ENCODE measurements around the gene ALDH2.

ALDH2 gene

DNA sequence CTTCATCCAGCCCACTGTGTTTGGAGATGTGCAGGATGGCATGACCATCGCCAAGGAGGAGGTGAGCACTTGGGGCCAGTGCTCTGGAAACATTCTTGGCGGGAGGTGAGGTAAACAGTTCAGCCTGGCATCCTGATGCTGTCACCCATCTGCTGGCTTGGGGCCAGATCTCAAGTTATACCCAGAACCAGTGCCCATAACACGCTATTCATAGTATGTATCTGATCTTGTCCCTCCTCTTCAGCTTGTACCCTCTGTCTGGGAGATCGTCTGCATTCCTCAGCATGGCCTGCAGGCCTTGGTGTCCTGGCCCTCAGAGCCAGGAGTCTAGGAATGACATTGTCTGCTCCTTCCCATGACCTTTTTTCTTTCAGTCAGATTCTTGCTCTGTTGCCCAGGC lies 31.4 kb downstream of the ALDH2 start:
- no peak for ATAC-seq
- TF ChIP-seq SNAI2 (CRISPR knock-in tag; IDR thresholded peaks at IDR 0.05) (no peak), PPARA (CRISPR knock-in tag; IDR thresholded peaks at IDR 0.05; ENCODE audit: borderline replicate concordance) (no peak), RARB (CRISPR knock-in tag; IDR thresholded peaks at IDR 0.05) (no peak), ZFP30 (CRISPR knock-in tag; IDR thresholded peaks at IDR 0.05) (no peak), CSDC2 (CRISPR knock-in tag; IDR thresholded peaks at IDR 0.05) (no peak)

DNA sequence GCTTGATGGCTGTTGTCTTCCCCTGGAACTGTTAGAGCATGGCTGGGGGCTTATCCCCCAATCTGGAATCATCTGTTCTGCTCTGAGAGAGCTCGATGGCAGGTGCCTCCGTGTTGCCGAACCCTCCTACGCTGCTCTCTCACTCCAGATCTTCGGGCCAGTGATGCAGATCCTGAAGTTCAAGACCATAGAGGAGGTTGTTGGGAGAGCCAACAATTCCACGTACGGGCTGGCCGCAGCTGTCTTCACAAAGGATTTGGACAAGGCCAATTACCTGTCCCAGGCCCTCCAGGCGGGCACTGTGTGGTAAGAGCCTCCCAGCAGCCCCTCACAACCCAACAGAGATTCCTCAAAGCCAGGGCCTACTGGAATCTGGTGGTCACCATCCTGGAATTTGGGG lies 33.0 kb downstream of the ALDH2 start:
- no peak for TF ChIP-seq ZNF565 (CRISPR knock-in tag; conservative IDR thresholded peaks at IDR 0.05; ENCODE audit: low read depth)
- no peak for TF ChIP-seq ZC3H10 (CRISPR knock-in tag; IDR thresholded peaks at IDR 0.05)
- no peak for ATAC-seq

DNA sequence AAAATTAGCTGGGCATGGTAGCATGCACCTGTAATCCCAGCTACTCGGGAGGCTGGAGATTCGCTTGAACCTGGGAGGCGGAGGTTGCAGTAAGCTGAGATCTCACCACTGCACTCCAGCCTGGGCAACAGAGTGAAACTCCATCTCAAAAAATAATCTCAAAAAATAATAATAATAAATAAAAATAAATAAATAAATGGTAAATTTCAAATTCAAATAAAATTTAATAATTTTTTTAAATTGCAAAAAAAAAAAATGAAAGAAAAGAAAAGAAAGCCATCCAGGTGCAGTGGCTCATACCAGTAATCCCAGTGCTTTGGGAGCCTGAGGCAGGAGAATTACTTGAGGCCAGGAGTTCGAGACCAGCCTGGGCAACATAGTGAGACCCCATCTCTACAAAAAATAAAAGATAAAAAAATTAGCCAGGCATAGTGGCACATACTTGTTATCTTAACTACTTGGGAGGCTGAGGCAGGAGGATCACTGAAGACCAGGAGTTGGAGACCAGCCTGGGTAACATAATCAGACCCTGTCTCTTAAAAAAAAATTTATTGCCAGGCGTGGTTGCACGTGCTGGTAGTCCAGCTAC lies 36.4 kb downstream of the ALDH2 start:
- TF ChIP-seq, protein P1, sequence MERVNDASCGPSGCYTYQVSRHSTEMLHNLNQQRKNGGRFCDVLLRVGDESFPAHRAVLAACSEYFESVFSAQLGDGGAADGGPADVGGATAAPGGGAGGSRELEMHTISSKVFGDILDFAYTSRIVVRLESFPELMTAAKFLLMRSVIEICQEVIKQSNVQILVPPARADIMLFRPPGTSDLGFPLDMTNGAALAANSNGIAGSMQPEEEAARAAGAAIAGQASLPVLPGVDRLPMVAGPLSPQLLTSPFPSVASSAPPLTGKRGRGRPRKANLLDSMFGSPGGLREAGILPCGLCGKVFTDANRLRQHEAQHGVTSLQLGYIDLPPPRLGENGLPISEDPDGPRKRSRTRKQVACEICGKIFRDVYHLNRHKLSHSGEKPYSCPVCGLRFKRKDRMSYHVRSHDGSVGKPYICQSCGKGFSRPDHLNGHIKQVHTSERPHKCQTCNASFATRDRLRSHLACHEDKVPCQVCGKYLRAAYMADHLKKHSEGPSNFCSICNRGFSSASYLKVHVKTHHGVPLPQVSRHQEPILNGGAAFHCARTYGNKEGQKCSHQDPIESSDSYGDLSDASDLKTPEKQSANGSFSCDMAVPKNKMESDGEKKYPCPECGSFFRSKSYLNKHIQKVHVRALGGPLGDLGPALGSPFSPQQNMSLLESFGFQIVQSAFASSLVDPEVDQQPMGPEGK (CRISPR knock-in tag; IDR thresholded peaks at IDR 0.05; ENCODE audit: borderline replicate concordance), result no peak
- TF ChIP-seq ZNF565 (CRISPR knock-in tag; conservative IDR thresholded peaks at IDR 0.05; ENCODE audit: low read depth), result no peak
- no peak for TF ChIP-seq GLIS3 (CRISPR knock-in tag; IDR thresholded peaks at IDR 0.05)
- no peak for TF ChIP-seq SNAI2 (CRISPR knock-in tag; IDR thresholded peaks at IDR 0.05)
- no peak for TF ChIP-seq ZNF8 (CRISPR knock-in tag; IDR thresholded peaks at IDR 0.05)
- no peak for TF ChIP-seq ZNF70 (CRISPR knock-in tag; IDR thresholded peaks at IDR 0.05)
- TF ChIP-seq OSR1 (CRISPR knock-in tag; IDR thresholded peaks at IDR 0.05), result no peak
- TF ChIP-seq TOX (CRISPR knock-in tag; IDR thresholded peaks at IDR 0.05; ENCODE audit: borderline replicate concordance), result no peak
- TF ChIP-seq ZC3H10 (CRISPR knock-in tag; IDR thresholded peaks at IDR 0.05), result no peak
- TF ChIP-seq PPARA (CRISPR knock-in tag; IDR thresholded peaks at IDR 0.05; ENCODE audit: borderline replicate concordance), result no peak
- ATAC-seq, result no peak

DNA sequence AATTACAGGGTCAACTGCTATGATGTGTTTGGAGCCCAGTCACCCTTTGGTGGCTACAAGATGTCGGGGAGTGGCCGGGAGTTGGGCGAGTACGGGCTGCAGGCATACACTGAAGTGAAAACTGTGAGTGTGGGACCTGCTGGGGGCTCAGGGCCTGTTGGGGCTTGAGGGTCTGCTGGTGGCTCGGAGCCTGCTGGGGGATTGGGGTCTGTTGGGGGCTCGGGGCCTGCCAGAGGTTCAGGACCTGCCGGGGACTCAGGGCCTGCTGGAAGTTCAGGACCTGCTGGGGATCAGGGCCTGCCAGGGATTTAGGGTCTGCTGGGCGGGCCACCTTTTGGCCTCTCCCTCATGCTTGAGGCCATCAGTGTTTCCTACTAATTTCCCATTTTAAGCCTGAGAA lies 37.1 kb downstream of the ALDH2 start:
- no peak for ATAC-seq
- TF ChIP-seq ZNF8 (CRISPR knock-in tag; IDR thresholded peaks at IDR 0.05) (no peak), TCF4 (CRISPR knock-in tag; IDR thresholded peaks at IDR 0.05; ENCODE audit: borderline replicate concordance) (no peak), RARB (CRISPR knock-in tag; IDR thresholded peaks at IDR 0.05) (no peak), ZC3H10 (CRISPR knock-in tag; IDR thresholded peaks at IDR 0.05) (no peak), SNAI2 (CRISPR knock-in tag; IDR thresholded peaks at IDR 0.05) (no peak), TOX (CRISPR knock-in tag; IDR thresholded peaks at IDR 0.05; ENCODE audit: borderline replicate concordance) (no peak), GLIS3 (CRISPR knock-in tag; IDR thresholded peaks at IDR 0.05) (no peak), CSDC2 (CRISPR knock-in tag; IDR thresholded peaks at IDR 0.05) (no peak), BACH2 (CRISPR knock-in tag; IDR thresholded peaks at IDR 0.05; ENCODE audit: borderline replicate concordance) (no peak)
- TF ChIP-seq, protein P2, sequence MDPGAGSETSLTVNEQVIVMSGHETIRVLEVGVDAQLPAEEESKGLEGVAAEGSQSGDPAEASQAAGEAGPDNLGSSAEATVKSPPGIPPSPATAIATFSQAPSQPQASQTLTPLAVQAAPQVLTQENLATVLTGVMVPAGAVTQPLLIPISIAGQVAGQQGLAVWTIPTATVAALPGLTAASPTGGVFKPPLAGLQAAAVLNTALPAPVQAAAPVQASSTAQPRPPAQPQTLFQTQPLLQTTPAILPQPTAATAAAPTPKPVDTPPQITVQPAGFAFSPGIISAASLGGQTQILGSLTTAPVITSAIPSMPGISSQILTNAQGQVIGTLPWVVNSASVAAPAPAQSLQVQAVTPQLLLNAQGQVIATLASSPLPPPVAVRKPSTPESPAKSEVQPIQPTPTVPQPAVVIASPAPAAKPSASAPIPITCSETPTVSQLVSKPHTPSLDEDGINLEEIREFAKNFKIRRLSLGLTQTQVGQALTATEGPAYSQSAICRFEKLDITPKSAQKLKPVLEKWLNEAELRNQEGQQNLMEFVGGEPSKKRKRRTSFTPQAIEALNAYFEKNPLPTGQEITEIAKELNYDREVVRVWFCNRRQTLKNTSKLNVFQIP (CRISPR knock-in tag; IDR thresholded peaks at IDR 0.05; ENCODE audit: borderline replicate concordance, low read depth), result no peak
- TF ChIP-seq, protein P3, sequence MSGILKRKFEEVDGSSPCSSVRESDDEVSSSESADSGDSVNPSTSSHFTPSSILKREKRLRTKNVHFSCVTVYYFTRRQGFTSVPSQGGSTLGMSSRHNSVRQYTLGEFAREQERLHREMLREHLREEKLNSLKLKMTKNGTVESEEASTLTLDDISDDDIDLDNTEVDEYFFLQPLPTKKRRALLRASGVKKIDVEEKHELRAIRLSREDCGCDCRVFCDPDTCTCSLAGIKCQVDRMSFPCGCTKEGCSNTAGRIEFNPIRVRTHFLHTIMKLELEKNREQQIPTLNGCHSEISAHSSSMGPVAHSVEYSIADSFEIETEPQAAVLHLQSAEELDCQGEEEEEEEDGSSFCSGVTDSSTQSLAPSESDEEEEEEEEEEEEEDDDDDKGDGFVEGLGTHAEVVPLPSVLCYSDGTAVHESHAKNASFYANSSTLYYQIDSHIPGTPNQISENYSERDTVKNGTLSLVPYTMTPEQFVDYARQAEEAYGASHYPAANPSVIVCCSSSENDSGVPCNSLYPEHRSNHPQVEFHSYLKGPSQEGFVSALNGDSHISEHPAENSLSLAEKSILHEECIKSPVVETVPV (CRISPR knock-in tag; IDR thresholded peaks at IDR 0.05), result no peak
- TF ChIP-seq, protein P4, sequence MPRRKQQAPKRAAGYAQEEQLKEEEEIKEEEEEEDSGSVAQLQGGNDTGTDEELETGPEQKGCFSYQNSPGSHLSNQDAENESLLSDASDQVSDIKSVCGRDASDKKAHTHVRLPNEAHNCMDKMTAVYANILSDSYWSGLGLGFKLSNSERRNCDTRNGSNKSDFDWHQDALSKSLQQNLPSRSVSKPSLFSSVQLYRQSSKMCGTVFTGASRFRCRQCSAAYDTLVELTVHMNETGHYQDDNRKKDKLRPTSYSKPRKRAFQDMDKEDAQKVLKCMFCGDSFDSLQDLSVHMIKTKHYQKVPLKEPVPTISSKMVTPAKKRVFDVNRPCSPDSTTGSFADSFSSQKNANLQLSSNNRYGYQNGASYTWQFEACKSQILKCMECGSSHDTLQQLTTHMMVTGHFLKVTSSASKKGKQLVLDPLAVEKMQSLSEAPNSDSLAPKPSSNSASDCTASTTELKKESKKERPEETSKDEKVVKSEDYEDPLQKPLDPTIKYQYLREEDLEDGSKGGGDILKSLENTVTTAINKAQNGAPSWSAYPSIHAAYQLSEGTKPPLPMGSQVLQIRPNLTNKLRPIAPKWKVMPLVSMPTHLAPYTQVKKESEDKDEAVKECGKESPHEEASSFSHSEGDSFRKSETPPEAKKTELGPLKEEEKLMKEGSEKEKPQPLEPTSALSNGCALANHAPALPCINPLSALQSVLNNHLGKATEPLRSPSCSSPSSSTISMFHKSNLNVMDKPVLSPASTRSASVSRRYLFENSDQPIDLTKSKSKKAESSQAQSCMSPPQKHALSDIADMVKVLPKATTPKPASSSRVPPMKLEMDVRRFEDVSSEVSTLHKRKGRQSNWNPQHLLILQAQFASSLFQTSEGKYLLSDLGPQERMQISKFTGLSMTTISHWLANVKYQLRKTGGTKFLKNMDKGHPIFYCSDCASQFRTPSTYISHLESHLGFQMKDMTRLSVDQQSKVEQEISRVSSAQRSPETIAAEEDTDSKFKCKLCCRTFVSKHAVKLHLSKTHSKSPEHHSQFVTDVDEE (CRISPR knock-in tag; IDR thresholded peaks at IDR 0.05), result no peak

DNA sequence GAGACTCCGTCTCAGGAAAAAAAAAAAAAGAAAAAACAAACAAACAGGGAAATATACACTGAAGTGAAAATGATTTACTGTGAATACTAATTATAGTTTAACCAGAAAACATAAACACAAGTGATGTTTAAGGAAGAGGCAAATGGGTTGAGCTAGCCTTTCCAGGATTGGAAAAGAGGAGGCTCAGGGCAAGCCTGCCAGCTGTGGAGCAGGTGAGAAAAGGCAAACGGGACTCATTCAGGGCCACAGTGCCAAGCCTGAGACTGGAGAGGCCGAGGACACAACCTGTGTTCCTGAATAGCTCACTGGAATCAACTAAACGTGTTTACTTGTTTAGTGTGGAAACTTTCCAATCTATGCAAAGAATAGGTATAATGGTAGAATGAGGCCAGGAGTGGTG lies 39.6 kb downstream of the ALDH2 start:
- ATAC-seq, result no peak
- no peak for TF ChIP-seq RARB (CRISPR knock-in tag; IDR thresholded peaks at IDR 0.05)
- TF ChIP-seq ESRRG (CRISPR knock-in tag; IDR thresholded peaks at IDR 0.05), result no peak
- TF ChIP-seq BACH2 (CRISPR knock-in tag; IDR thresholded peaks at IDR 0.05; ENCODE audit: borderline replicate concordance), result no peak
- no peak for TF ChIP-seq ZFP30 (CRISPR knock-in tag; IDR thresholded peaks at IDR 0.05)
- no peak for TF ChIP-seq ZNF565 (CRISPR knock-in tag; conservative IDR thresholded peaks at IDR 0.05; ENCODE audit: low read depth)
